ENCODE measurements around the gene RANBP17. TPM values are rescaled to one million over a fixed set of nuclear protein-coding genes. Genes with fewer than 3 reads are reported as not detected.

Gene RANBP17
- total RNA-seq, 4 donors from 2014 or later = 0.55 to 3.0 (median 1.5) TPM

DNA sequence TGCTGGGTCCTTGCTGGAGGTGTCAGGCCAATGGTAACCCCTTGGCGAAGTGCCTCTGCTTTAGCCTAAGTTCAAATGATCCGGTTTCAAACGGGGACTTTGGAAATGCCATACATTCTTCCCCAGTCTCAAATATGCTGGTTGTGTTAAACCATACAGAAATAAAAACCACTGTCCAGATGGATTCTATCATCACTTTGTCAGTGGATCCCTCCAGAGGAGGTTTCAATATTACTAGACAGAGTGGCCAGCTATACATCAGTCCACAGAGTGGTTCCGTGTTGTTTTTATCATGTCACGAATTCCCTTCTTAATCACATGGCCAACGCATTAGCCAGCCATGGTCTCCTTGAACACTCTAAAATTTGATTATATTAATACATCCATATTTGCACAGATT is 7.3 kb upstream of the RANBP17 start:
- no peaks in the 10 kb centered on the region for H3K4me1 ChIP-seq
- no peak for DNase-seq (ENCODE audit: low spot score in 2 of 2)
- no peak overlapping the region for H3K4me3 ChIP-seq
- WGBS = 81% methylated on average over 6 of the region's 6 CpGs
- no peak overlapping the region for H3K27ac ChIP-seq
- H3K27me3 ChIP-seq = no peaks in the 10 kb centered on the region
- H3K36me3 ChIP-seq = no peaks in the 10 kb centered on the region
- TF ChIP-seq, protein P1, sequence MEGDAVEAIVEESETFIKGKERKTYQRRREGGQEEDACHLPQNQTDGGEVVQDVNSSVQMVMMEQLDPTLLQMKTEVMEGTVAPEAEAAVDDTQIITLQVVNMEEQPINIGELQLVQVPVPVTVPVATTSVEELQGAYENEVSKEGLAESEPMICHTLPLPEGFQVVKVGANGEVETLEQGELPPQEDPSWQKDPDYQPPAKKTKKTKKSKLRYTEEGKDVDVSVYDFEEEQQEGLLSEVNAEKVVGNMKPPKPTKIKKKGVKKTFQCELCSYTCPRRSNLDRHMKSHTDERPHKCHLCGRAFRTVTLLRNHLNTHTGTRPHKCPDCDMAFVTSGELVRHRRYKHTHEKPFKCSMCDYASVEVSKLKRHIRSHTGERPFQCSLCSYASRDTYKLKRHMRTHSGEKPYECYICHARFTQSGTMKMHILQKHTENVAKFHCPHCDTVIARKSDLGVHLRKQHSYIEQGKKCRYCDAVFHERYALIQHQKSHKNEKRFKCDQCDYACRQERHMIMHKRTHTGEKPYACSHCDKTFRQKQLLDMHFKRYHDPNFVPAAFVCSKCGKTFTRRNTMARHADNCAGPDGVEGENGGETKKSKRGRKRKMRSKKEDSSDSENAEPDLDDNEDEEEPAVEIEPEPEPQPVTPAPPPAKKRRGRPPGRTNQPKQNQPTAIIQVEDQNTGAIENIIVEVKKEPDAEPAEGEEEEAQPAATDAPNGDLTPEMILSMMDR (IDR thresholded peaks at IDR 0.05) = no peak
- no peak for TF ChIP-seq POLR2A (IDR thresholded peaks at IDR 0.05)
- TF ChIP-seq POLR2AphosphoS5 (IDR thresholded peaks at IDR 0.05) = no peak
- TF ChIP-seq EP300 (IDR thresholded peaks at IDR 0.05) = no peak
- peaks cover 2% of the 10 kb centered on the region for H3K9me3 ChIP-seq

- Histone ChIP-seq H3K27me3 (peaks cover 8% of the 10 kb centered on the region), H3K27ac (no peak overlapping the region), H3K9me3 (peaks cover 5% of the 10 kb centered on the region), H3K4me3 (no peak overlapping the region), H3K4me1 (peaks cover 2% of the 10 kb centered on the region), H3K36me3 (no peaks in the 10 kb centered on the region)
- TF ChIP-seq POLR2A (IDR thresholded peaks at IDR 0.05) = no peak
- TF ChIP-seq POLR2AphosphoS5 (IDR thresholded peaks at IDR 0.05) = no peak
- TF ChIP-seq, protein P1 (IDR thresholded peaks at IDR 0.05) = no peak
- TF ChIP-seq EP300 (IDR thresholded peaks at IDR 0.05) = no peak
- DNase-seq (ENCODE audit: low spot score in 2 of 2) = no peak
- 90% methylated on average over 2 of the region's 2 CpGs for WGBS
Observed at GRCh38 chr5:170857066-170857465, 4.8 kb upstream of the RANBP17 start.

GRCh38 chr5:170860415-170860814 is 1.4 kb upstream of the RANBP17 start:
- Histone ChIP-seq H3K27me3 (peaks cover 13% of the 10 kb centered on the region), H3K4me1 (peaks cover 12% of the 10 kb centered on the region), H3K9me3 (peaks cover 5% of the 10 kb centered on the region), H3K27ac (no peak overlapping the region), H3K4me3 (no peak overlapping the region), H3K36me3 (no peaks in the 10 kb centered on the region)
- DNase-seq (ENCODE audit: low spot score in 2 of 2) = no peak
- TF ChIP-seq EP300 (IDR thresholded peaks at IDR 0.05) = no peak

GRCh38 chr5:170860818-170861666 is 776 bp upstream of the RANBP17 start:
- WGBS = 82% methylated on average over 5 of the region's 5 CpGs
- no peak for DNase-seq (ENCODE audit: low spot score in 2 of 2)
- Histone ChIP-seq H3K36me3 (no peaks in the 10 kb centered on the region), H3K27ac (no peak overlapping the region), H3K9me3 (peaks cover 5% of the 10 kb centered on the region), H3K4me3 (peak overlapping the region; percentile 65), H3K27me3 (peaks cover 13% of the 10 kb centered on the region), H3K4me1 (peaks cover 12% of the 10 kb centered on the region)
- TF ChIP-seq, protein P1 (IDR thresholded peaks at IDR 0.05) = no peak
- TF ChIP-seq POLR2AphosphoS5 (IDR thresholded peaks at IDR 0.05) (no peak), EP300 (IDR thresholded peaks at IDR 0.05) (no peak), POLR2A (IDR thresholded peaks at IDR 0.05) (no peak)

GRCh38 chr5:170861667-170861916 is 226 bp upstream of the RANBP17 start:
- WGBS = 17% methylated on average over 16 of the region's 26 CpGs
- TF ChIP-seq EP300 (IDR thresholded peaks at IDR 0.05) (no peak), POLR2A (IDR thresholded peaks at IDR 0.05) (no peak), POLR2AphosphoS5 (IDR thresholded peaks at IDR 0.05) (no peak)
- TF ChIP-seq, protein P1 (IDR thresholded peaks at IDR 0.05) = no peak
- Histone ChIP-seq H3K9me3 (peaks cover 5% of the 10 kb centered on the region), H3K36me3 (no peaks in the 10 kb centered on the region), H3K27ac (no peak overlapping the region), H3K4me1 (peaks cover 12% of the 10 kb centered on the region), H3K27me3 (peaks cover 13% of the 10 kb centered on the region), H3K4me3 (peak overlapping the region; percentile 65)
- DNase-seq (ENCODE audit: low spot score in 2 of 2) = no peak
